Stimulated activated CD8-positive, alpha-beta memory T cell treated with anti-CD3 and anti-CD28 coated beads, Interleukin-12 subunit alpha, Interleukin-12 subunit beta, amount 100 ng/mL, for 4 hours (primary cell): Measurements from ENCODE around the gene RNASEH1.

ENCODE experiments used
- DNase-seq: peaks from one replicate; pipeline ENCODE4 v3.0.0-alpha.2; 2020; ENCODE audit warnings: low read depth

Gene RNASEH1

GRCh38 chr2:3547915-3548314 lies 10.2 kb downstream of the RNASEH1 start:
- no peak for DNase-seq

GRCh38 chr2:3545788-3546478 lies 12.2 kb downstream of the RNASEH1 start:
- no peak for DNase-seq

GRCh38 chr2:3543023-3543683 lies 15.0 kb downstream of the RNASEH1 start:
- no peak for DNase-seq

- DNase-seq = no peak
Measured at GRCh38 chr2:3542107-3542506, 16.0 kb downstream of the RNASEH1 start.

- no peak for DNase-seq
Measured at GRCh38 chr2:3539836-3540235, 18.3 kb downstream of the RNASEH1 start.

GRCh38 chr2:3536682-3537632 lies 21.2 kb downstream of the RNASEH1 start:
- no peak for DNase-seq

GRCh38 chr2:3535794-3536681 lies 22.1 kb downstream of the RNASEH1 start:
- DNase-seq = no peak

- DNase-seq = no peak
Measured at GRCh38 chr2:3535467-3535793, 22.7 kb downstream of the RNASEH1 start.

GRCh38 chr2:3534251-3534814 lies 23.8 kb downstream of the RNASEH1 start:
- no peak for DNase-seq

- DNase-seq = no peak
Measured at GRCh38 chr2:3533836-3534235, 24.3 kb downstream of the RNASEH1 start.

GRCh38 chr2:3532941-3533340 lies 25.2 kb downstream of the RNASEH1 start:
- no peak for DNase-seq

- DNase-seq = no peak
Measured at GRCh38 chr2:3529316-3530025, 28.7 kb downstream of the RNASEH1 start.

- DNase-seq = no peak
Measured at GRCh38 chr2:3527886-3528785, 30.0 kb downstream of the RNASEH1 start.

- DNase-seq = no peak
Measured at GRCh38 chr2:3526871-3527270, 31.3 kb downstream of the RNASEH1 start.

- DNase-seq = no peak
Measured at GRCh38 chr2:3523551-3524041, 34.5 kb downstream of the RNASEH1 start.

- no peak for DNase-seq
Measured at GRCh38 chr2:3522961-3523421, 35.1 kb downstream of the RNASEH1 start.

- DNase-seq = no peak
Measured at GRCh38 chr2:3520591-3520990, 37.5 kb downstream of the RNASEH1 start.

GRCh38 chr2:3519255-3520205 lies 38.6 kb downstream of the RNASEH1 start, which contains the start of gene ADI1:
ADI1 (minus strand) TSS chr2:3519531; CDS start chr2:3519487, 44 bp downstream.
- peak; percentile 58 for DNase-seq
